Measurements from ENCODE around the gene ASCL5.

GRCh38 chr1:201163707-201164106, 36.7 kb upstream of the ASCL5 start:
- no peak for TF ChIP-seq CTCF (conservative IDR thresholded peaks at IDR 0.05)
- TF ChIP-seq ZFX (IDR thresholded peaks at IDR 0.05), result no peak

All from C4-2B (cell line).